NT2/D1 (cell line): ENCODE results near the gene FRMD4A.
A peak's percentile ranks its signal among the peaks of the same experiment; 100 is the strongest.

Source experiments
- DNase-seq: peaks from one replicate; pipeline ENCODE4 v3.0.0-alpha.2; 2011; ENCODE audit warnings: low read depth, low spot score
- H3K27me3 ChIP-seq: 2 replicates; pipeline ENCODE4 v1.6.0; 2011; ENCODE audit warnings: mild to moderate bottlenecking; ENCODE audit not compliant: insufficient read length, insufficient read depth
- H3K36me3 ChIP-seq: 2 replicates; pipeline ENCODE4 v1.6.1; 2011; ENCODE audit warnings: mild to moderate bottlenecking, low read length, mixed read lengths; ENCODE audit not compliant: insufficient read depth, insufficient read length
- H3K4me1 ChIP-seq: 2 replicates; pipeline ENCODE4 v1.5.1; 2011; ENCODE audit not compliant: insufficient read depth, insufficient read length
- H3K4me3 ChIP-seq: 2 replicates; pipeline ENCODE4 v1.5.1; 2011; ENCODE audit warnings: low read depth; ENCODE audit not compliant: insufficient read length
- H3K9ac ChIP-seq: 2 replicates; pipeline ENCODE4 v1.6.0; 2011; ENCODE audit warnings: low read depth; ENCODE audit not compliant: insufficient read length
- H3K9me3 ChIP-seq: 2 replicates; pipeline ENCODE4 v1.5.1; 2011; ENCODE audit warnings: mild to moderate bottlenecking, low read length; ENCODE audit not compliant: insufficient read depth
- SUZ12 ChIP-seq: IDR thresholded peaks from 2 replicates; pipeline ENCODE4 v1.6.1; 2011; ENCODE audit not compliant: insufficient read length, insufficient read depth; ENCODE audit errors: extremely low read depth
- YY1 ChIP-seq: IDR thresholded peaks from 2 replicates; pipeline ENCODE4 v1.6.1; 2011; ENCODE audit not compliant: insufficient read length, insufficient read depth
- ZNF274 ChIP-seq: IDR thresholded peaks from 2 replicates; pipeline ENCODE4 v1.6.1; 2011; ENCODE audit warnings: mild to moderate bottlenecking, low read depth, low read length

Gene FRMD4A

DNA sequence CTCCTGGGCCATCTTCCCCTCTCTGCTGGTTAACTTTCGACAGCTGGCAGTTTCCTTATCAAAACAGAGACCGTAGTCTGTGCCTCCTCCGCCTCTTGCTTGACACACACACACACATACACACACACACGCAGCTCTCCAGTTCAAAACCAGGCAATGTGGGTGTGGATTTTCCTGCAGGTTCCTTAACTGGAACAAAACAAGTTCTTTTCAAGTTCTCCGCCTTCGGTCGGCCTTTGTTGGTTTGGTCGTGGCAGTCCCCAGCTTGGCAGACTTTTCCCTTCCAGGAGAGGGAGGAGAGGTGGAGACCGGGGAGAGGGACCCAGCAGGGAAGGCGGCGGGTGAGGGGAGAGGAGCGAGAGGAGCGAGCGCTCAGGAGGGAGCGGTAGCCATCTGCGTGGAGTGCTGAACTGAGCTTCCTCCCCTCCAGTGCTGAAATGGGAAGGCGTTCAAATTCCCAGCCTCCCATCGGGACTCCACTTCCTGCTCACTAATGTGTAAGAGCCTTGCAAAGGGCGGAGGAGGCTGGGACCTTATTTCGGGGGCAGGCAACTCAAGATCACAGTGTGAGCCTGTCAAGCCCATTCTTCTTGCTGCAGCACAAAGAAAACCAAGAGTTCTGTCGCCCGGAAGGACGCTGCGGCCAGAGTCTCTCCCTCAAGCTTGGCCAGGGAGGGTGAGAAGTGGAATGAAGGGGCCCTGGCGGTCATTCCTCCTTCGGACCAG, 623.4 kb downstream of the FRMD4A start:
- Histone ChIP-seq H3K36me3 (peaks cover 9% of the 10 kb centered on the region), H3K4me3 (peak overlapping the region; percentile 26), H3K9me3 (no peaks in the 10 kb centered on the region), H3K9ac (peak overlapping the region; percentile 71), H3K27me3 (no peaks in the 10 kb centered on the region), H3K4me1 (peaks cover 12% of the 10 kb centered on the region)
- TF ChIP-seq SUZ12 (no peak), YY1 (no peak), ZNF274 (no peak)
- DNase-seq: peak; percentile 62

DNA sequence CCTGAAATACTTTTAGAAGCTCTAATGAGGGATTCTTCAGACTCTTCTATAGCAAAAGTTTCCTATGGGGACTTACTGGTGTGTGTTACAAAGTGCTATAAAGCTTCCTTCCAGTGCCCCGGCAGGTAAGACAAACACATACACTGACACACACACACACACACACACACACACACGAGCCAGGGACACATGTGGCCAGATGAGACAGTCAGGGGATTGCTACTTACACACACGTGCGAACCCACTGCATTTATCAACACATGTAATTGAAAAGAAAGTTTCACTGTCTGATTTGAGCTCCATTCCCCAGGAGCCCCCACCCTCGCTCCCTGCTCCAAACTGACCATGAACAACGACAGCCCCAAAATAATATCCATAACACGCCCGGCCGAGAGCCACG, 624.1 kb downstream of the FRMD4A start:
- TF ChIP-seq ZNF274: no peak
- no peak for TF ChIP-seq YY1
- TF ChIP-seq SUZ12: no peak
- Histone ChIP-seq H3K9me3 (no peaks in the 10 kb centered on the region), H3K9ac (peak overlapping the region; percentile 71), H3K36me3 (peaks cover 9% of the 10 kb centered on the region), H3K4me1 (peaks cover 12% of the 10 kb centered on the region), H3K4me3 (peak overlapping the region; percentile 26), H3K27me3 (no peaks in the 10 kb centered on the region)
- DNase-seq: no peak

DNA sequence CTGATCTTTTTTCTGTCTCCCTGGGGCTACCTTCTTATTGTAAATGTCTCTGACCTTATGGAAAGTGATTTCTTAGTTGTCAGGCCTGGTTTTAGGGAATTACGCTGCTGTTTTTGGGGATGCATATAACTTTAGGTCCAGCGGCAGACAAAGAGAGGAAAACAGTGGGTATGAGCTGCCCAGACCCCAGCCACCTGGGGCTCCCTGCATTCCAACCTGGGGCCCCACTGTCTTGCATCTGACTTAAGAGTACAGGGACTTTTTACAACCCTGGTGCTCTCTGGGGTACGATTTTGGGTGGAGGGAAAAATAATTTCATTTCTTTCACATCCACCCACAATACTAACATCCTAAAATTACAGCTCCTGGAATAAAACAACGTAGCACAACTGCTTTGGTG, 624.5 kb downstream of the FRMD4A start:
- no peak for DNase-seq
- H3K9me3 ChIP-seq: no peaks in the 10 kb centered on the region
- peak overlapping the region; percentile 26 for H3K4me3 ChIP-seq
- peaks cover 11% of the 10 kb centered on the region for H3K36me3 ChIP-seq
- H3K4me1 ChIP-seq: peaks cover 14% of the 10 kb centered on the region
- peak overlapping the region; percentile 47 for H3K9ac ChIP-seq
- TF ChIP-seq YY1: no peak
- TF ChIP-seq ZNF274: no peak
- H3K27me3 ChIP-seq: no peaks in the 10 kb centered on the region

DNA sequence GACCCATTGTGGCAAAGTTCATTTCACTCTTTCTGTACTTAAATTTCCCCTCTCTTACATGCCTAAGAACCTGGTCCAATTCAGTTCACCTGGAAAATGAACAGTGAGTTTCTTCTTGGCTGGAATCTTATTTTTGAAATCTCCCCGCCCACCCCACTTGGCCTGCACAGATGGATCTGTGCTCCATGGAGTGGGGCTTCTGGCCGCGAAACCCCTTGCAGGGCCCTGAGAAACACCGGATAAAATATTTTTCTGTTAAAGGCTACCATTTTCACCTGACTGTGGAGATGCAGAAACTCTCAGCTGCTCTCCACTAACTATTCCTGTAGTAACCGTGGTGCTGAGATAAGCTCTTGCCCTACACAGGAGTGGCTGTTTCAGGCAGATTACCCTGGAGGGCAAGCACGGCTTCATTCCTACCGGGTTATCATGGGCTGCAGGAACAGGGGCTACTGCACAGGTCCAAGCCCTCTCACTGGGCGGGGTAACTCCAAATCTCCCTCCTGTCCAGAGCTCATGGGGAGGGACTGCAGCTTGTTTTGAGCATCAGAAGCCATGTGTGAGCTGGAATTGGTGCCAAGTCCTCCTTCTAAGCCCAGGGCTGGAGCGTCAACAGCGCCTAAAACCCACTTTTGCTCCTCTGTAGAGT, 625.1 kb downstream of the FRMD4A start:
- DNase-seq: no peak
- peak overlapping the region; percentile 11 for H3K4me3 ChIP-seq
- H3K27me3 ChIP-seq: no peaks in the 10 kb centered on the region
- peaks cover 13% of the 10 kb centered on the region for H3K4me1 ChIP-seq
- no peaks in the 10 kb centered on the region for H3K9me3 ChIP-seq
- peaks cover 11% of the 10 kb centered on the region for H3K36me3 ChIP-seq
- TF ChIP-seq ZNF274: no peak
- TF ChIP-seq YY1: no peak
- H3K9ac ChIP-seq: peak overlapping the region; percentile 42

DNA sequence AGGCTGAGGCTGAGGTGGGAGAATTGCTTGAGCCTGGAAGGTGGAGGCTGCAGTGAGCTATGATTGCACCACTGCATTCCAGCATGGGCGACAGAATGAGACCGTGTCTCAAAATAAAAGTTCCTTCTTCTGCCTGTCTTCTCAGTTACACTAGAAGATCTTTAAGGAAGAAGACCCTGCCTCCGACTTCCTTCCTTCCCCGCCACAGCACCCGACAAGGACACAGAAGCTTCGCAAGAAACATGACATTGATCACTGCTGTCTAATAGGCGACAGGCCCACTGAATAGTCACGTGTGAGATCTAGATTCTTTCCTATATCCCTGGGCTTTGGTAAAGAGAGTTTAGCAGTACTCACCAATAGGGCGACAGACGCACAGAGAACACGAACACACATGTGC, 625.8 kb downstream of the FRMD4A start:
- TF ChIP-seq SUZ12 (no peak), YY1 (no peak), ZNF274 (no peak)
- Histone ChIP-seq H3K4me1 (peaks cover 13% of the 10 kb centered on the region), H3K4me3 (no peak overlapping the region), H3K36me3 (peaks cover 16% of the 10 kb centered on the region), H3K9ac (no peak overlapping the region), H3K9me3 (no peaks in the 10 kb centered on the region), H3K27me3 (no peaks in the 10 kb centered on the region)
- no peak for DNase-seq

DNA sequence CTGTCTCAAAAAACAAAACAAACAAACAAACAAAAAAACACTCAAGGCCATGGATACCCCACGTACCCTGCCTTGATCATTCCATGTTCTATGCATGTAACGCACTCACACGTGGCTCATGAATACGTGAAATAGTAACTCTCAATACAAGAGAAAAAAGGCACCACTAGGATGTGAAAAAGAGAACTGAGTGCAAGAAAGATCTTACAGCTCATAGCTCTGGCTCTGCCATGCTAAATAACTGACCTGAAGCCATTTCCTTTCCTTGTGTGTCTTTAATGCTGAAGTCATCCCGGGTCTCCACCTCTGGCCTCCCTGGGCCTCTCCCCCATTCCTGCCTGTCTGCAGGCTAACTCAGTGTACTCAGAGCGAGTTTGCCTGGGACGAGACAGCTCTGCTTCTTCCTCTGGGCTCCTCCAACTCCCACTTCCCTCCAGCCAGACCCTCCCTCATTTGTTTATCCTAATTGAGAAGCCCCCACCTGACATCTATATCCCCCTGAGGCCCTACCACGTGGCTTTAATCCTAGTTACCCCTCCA, 626.7 kb downstream of the FRMD4A start:
- peaks cover 13% of the 10 kb centered on the region for H3K4me1 ChIP-seq
- TF ChIP-seq SUZ12 (no peak), YY1 (no peak), ZNF274 (no peak)
- H3K9me3 ChIP-seq: no peaks in the 10 kb centered on the region
- peaks cover 25% of the 10 kb centered on the region for H3K36me3 ChIP-seq
- no peaks in the 10 kb centered on the region for H3K27me3 ChIP-seq
- DNase-seq: no peak
- H3K9ac ChIP-seq: no peak overlapping the region
- no peak overlapping the region for H3K4me3 ChIP-seq

DNA sequence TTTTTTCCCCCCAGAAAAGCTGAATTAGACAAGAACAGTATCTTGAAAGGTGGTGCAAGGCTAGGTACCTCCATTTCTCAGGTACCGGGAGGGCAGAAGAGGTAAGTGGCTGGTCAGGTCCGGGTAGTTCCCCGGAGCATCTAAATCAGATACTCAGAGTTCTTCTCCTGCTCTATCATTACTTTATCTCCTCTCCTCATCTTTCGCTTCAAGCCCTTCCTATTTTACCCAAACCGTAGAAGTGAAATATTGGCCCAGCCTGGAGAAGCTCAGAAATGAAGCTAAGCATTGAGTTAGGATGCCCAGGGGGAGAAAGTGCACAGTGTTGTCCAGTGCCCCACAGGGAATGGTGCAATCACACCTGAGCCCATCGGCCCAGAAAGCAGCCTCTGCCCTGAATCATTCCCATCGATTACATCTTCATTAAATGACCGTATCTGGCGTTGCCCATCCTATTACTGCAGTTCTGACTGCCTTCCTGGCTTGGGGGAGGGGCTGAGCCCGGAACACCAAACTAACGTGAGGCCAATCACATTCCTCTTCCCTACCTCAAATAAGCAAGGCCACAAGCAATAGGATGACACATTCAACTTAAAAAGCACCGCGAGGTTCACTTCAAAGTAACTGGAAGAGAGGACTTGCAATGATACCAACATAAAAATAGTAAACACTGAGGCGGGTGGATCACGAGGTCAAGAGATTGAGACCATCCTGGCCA, 627.5 kb downstream of the FRMD4A start:
- H3K27me3 ChIP-seq: no peaks in the 10 kb centered on the region
- H3K4me3 ChIP-seq: no peak overlapping the region
- peaks cover 31% of the 10 kb centered on the region for H3K36me3 ChIP-seq
- no peak overlapping the region for H3K9ac ChIP-seq
- H3K9me3 ChIP-seq: no peaks in the 10 kb centered on the region
- TF ChIP-seq SUZ12: no peak
- no peak for TF ChIP-seq ZNF274
- TF ChIP-seq YY1: no peak
- H3K4me1 ChIP-seq: peaks cover 13% of the 10 kb centered on the region
- no peak for DNase-seq
